ENCODE measurements around the gene NNMT.

DNA sequence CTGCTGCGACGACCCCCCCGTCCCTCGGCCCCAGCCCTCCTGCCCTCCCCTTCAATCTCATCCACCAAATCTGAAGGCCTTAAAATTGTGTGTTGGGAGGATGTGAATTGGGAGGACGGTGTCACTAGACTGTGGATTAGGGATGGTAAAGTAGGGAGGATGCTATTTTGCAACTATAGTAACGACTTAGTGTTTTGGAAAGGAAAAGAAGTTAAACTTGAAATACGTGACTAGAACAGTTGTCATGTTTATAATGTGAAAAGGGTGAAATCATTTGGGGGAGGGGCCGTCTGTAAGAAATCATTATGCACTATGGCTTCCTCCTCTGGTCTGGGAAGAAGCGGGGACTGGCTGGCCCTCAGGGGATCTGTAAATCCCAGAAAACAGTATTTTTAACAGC is 43.4 kb upstream of the NNMT start:
- no peak for TF ChIP-seq EZH2 (IDR thresholded peaks at IDR 0.05; ENCODE audit: borderline replicate concordance, low read length)
- TF ChIP-seq, protein P1, sequence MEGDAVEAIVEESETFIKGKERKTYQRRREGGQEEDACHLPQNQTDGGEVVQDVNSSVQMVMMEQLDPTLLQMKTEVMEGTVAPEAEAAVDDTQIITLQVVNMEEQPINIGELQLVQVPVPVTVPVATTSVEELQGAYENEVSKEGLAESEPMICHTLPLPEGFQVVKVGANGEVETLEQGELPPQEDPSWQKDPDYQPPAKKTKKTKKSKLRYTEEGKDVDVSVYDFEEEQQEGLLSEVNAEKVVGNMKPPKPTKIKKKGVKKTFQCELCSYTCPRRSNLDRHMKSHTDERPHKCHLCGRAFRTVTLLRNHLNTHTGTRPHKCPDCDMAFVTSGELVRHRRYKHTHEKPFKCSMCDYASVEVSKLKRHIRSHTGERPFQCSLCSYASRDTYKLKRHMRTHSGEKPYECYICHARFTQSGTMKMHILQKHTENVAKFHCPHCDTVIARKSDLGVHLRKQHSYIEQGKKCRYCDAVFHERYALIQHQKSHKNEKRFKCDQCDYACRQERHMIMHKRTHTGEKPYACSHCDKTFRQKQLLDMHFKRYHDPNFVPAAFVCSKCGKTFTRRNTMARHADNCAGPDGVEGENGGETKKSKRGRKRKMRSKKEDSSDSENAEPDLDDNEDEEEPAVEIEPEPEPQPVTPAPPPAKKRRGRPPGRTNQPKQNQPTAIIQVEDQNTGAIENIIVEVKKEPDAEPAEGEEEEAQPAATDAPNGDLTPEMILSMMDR (IDR thresholded peaks at IDR 0.05; ENCODE audit: low read length) = no peak
